Activated CD4-positive, CD25-positive, alpha-beta regulatory T cell treated with anti-CD3 and anti-CD28 coated beads, Interleukin-2, amount 50 U/mL, for 24 hours (primary cell): Measurements from ENCODE around the gene HIVEP3.

Experiments used
- ATAC-seq, 2 donors: fragments of 150-1000 bp; cut with Tn5 transposase; one replicate each; pipeline ENCODE4 v1.10.0; 2021; ENCODE audit warnings: mild to moderate bottlenecking in 1 of 2, moderate library complexity in 1 of 2

HIVEP3 gene

DNA sequence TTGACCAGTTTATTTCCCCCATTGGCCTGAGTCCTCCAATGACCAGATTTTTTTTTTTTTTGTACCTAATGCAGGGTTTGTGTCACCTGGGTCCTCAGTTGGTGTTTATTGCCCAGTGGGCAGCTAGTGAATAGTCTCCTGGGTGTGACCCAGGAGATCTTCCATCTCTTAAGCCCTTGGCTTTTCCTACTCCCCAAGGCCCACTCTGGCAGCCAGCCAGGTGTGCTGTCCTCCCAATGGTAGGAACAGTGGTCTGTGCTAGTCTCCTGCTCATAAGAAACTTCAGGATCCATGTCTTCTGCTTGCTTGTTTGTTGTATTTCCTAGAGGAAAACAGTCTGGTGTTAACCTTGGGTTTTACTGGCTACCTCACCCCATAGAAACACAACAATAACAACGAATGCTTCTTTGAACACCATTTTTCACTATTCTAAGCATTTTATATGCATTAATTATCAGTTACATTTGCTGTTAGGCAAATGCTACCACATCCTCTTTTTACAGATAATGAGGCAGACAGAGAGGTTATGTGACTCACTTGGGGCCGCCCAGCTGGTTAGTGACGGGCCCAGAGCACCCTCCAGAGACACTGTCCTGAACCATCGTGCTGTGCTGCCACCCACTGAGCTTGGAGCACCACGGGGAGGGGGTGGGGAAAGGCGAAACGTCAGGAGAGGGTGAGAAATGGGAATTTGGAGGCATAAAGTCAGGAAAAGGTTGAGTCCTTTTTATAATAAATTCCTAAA lies 107.5 kb downstream of the HIVEP3 start:
- peak; percentile 91 to 92 for ATAC-seq

GRCh38 chr1:41810446-41810845 lies 108.3 kb downstream of the HIVEP3 start:
- ATAC-seq = no peak

DNA sequence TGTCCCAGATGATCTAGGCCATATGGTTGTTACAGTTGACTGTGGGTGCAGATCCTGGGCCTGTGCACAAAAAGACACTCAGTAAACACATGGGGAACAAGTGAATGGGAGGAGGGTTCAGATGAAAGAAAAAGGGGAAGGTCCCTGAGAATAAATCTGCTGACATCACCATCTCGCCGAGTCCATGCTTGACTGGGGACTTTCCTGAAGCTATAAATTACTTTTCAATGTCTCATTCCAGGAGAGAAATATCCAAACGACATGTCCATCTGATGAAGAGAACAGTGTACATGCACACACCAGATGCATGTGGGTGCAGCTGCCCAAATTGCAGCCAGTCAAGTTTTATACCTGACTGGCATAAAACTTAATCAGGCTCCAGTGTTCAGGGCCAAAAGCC lies 109.0 kb downstream of the HIVEP3 start:
- ATAC-seq = no peak

DNA sequence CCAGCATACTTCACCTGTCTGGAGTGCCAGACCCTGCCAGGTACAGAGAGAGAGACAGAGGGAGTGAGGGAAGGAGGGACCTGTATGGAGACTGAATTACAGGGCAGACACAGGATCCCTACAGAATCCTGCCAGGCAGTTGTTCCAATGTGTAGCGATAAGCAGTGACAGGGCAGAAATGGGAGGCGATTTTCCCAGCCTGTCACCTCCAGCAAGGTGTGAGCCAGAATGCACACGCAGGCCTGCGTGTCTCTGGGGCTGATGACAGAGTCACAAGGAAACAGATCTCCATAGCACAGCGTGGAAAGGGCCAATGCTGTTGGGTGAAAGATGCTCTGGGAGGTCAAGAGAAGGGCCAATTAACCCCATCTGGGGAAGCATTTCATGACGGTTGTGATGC lies 111.3 kb downstream of the HIVEP3 start:
- ATAC-seq = no peak

DNA sequence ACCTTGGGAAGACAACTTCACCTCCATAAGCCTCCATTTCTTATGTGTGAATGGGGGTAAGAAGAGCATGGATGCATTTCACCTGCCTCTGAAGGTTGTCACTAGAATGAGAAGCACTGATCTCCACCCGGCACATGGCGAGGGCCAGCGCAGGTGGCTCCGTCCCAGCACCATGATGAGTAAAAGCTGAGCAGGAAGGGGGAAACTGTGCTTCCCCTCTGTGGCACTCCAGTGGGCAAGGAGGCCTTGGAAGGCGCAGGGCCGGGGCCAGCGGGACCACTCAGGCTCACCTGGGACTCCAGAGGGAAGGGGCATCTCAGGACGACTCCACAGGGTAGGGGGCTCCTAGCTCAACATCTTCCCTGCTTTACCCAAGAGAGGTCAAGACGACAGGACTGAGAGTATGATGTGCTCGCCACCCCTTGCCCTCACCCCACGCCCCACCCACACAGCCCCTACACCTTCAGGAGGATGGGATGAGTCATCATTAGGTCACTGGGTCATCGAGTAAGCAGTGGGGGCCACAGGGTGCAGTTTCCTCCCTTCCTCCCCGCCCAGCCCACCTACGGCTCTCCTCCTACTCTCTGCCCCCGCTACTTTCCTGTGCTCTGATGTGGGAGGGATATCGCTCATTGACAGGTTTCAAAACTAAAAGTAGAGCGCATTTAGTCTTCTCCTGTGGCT lies 112.1 kb downstream of the HIVEP3 start:
- ATAC-seq = peak; percentile 48 to 54

- peak; percentile 66 to 68 for ATAC-seq
Observed at GRCh38 chr1:41805771-41806471, 112.8 kb downstream of the HIVEP3 start.

DNA sequence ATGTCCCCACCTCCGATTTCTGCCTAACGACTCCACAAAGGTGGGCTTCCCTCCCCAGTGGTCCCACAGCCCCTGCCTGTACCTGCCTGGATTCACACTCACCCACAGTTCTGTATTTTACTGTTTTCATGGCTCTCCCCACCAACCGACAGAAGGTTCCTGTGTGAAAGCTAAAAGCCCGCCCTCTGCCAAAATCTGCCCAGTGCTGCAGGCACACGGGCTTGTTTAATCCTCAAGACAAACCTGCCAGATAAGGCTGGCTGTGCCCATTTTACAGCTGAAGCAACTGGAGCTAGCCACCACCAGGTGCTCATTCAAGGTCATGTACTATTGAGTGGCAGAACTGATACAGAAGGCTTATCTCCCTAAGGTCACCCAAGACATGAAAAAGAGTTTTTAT lies 114.5 kb downstream of the HIVEP3 start:
- ATAC-seq = no peak

DNA sequence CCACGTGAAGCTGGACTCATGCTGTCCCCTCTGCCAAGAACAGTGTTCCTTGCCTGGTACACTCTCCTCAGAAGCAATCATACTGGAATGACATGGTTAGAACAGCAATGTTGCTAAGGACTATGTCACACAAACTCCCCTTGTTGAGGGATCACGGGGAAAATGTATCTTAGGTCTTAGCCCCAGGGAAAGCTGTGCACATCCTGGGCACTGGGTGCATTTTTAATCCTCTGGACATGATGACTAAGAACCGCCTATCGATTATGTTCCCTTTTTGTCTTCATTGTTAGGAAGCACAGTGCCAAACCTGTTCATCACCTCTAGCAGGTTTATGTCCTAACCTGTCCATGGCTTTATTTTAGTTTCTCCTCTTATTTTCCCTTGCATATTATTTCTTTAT lies 115.1 kb downstream of the HIVEP3 start:
- no peak for ATAC-seq

DNA sequence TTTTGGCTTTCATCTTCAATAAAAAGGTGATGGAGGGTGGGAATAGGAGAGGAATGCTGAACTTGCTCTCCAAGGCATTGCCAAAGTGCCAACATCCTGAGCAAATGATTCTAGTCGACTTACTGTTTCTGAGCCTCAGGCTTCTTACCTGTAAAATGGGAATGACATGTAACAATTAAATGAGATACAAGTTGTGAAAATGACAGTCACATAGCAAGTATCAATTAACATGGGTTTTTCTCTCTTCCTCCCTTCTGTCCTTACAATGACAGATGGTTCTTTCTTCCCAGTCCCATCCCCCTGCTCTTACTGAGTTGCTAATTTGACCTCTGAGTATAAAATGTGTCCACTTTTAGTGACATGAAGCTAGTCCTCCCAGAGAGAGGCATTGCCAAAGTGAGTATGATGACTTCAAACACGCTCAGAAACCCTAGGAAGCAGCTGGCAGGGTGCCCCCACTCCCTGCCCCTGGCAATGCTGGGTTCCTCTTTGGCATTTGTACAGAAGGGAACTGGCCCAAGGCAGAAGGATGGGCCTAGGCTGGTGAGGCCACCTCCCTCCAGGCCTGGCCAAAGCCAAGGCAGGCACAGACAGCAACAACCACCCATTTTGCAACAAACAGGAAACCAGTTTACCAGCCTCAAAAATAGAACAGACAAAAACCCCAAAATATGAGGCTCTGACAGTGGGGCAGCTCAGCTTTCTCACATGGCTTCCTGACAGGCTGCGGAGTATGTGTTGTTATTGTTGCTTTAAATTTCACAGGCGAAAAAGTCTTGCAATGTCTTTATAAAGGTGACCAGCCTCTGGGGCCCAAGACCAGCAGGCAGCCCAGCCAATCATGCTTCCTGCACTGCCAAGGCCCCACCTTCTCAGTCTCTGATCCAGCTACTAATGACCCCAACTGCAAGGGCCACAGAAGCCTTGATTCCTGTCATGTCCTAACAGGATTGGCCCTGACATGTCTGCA lies 115.9 kb downstream of the HIVEP3 start:
- ATAC-seq = no peak

- peak; percentile 70 to 73 for ATAC-seq
Observed at GRCh38 chr1:41800311-41800829, 118.4 kb downstream of the HIVEP3 start.

GRCh38 chr1:41799723-41800122 lies 119.0 kb downstream of the HIVEP3 start:
- peak; percentile 71 to 82 for ATAC-seq

DNA sequence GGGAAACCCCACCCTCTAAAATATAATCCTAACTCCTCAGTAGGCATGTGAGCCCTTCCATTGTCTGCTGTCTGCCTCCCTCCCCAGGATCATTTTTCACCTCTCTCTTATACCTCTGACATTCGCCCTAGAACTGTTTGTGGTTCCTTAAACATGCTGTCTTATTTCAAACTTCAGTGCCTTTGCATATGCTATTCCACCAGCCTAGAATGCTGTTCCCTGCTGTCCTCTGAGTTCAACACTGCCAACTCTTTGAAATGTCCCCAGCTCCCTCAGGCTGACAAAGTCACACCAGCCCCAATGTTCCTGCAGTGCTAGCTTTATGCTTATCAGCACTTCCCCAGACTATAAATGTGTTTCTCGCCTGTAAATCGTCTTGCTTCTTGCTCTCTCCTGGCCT lies 119.5 kb downstream of the HIVEP3 start:
- ATAC-seq = no peak

DNA sequence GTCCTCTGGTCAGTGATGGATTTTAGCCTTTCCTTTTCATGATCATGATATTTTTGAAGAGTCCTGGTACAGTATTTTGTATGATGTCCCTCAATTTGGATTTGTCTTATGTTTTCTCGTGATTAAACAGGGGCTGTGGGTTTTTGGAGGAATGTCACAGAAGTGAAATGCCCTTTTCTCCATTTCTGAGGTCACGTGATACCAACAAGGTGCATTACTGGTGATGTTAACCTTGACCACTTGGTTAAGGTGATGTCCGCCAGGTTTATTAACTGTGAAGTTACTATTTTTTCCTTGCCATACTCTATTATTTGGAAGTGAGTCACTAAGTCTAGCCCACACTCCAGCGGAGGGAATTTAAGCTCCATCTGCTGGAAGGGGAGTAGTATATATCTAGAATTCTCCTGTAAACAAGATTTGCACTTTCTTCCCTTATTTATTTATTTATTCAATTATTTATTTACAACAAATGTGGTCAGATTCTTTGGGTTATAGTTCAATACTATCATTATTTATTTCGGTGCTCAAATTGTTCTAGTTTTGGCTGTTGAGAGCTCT lies 123.4 kb downstream of the HIVEP3 start:
- no peak for ATAC-seq

- peak; percentile 50 to 62 for ATAC-seq
Observed at GRCh38 chr1:41794031-41794430, 124.7 kb downstream of the HIVEP3 start.

- ATAC-seq = no peak
Observed at GRCh38 chr1:41792485-41792770, 126.3 kb downstream of the HIVEP3 start.

DNA sequence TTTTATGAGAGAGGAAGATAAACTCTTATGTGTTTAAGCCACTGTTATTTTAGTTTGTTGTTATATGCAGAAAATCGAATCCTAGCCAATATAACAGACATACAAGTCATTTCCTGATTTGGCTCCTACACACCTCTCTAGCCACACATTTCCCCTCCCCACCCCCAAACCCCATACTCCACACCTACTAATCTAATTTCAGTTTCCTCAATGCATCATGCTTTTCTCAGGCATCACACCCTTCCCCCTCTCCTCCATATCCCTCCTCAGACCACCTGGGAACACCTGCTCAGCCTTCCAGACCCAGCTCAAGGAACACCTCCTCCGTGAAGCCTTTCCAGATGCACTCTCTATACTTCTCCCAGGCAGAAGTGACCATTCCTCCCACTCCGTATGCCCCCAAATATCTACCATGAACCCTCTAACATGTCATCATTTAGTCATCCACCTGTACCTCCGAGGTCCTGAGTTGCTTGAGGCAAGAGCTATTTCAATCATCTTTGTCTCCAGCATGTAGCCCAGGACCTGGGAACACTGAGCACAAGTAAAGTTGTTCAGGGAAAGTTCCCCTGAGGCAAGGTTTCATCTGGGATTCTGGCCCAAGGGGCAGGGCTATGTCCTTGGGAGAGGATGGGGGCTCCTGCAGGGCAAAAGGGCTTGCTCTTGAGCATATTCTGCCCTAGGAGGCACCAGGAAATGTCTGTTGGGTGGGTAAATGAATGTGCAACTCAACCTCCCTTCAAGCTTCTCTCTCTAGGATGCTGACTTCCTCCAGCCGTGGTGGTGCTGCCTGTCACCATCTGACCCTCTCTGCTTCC lies 126.8 kb downstream of the HIVEP3 start:
- ATAC-seq = peak; percentile 71 to 80

- no peak for ATAC-seq
Observed at GRCh38 chr1:41790351-41790750, 128.4 kb downstream of the HIVEP3 start.

GRCh38 chr1:41789661-41790330 lies 128.9 kb downstream of the HIVEP3 start:
- no peak for ATAC-seq

DNA sequence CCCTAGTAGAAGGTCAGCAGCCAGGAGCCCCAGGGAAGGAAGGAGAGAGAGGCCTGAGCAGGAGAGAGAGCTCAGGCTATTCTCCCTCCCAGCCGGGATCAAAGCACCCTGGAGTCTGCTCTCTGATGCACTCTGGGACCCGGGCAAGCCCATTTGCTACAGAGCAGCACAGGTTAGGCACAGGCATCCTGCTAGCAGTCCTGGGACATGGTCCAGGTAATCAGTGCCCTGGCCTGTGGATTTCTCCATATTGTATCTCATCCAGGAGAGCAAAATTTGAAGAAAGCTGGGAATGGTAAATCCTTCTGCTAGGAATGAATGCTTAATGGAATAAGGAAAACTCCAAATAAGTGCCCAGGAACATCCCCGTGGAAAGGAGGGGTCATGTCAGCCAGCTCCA lies 130.3 kb downstream of the HIVEP3 start:
- no peak for ATAC-seq

DNA sequence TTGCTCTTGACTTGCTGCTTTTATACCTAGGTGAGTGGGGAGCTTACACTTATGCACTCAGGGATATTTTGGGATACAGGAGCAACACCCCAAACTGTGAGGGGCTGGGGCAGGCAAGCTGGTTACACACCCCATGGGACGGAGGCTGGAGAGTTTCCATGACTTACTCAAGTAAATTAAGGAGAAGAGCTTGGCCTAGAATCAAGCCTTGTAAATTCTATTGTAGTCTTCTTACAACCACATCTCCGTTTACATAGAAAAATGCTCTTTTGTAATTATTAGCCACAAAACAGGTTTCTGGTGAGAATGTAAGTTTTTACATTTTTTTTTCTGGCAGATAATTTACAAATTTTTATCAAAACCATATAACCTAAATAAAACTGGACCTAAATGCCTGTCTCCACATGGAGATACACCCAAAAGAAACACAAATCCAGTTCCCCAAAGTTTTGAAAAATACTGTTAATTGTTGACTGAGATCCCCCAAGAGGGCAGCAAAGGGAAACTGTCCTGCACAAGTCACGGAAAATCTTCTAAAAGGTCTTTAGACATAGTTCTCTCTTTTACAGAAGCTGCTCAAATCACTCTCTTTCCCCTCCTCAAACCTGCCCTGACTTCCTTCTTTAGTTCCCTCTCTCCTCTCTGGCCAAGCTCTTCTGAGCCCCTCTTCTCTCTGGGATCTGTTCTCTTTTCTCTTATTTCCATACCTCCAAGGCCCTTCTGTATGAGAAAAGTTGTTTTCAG lies 134.0 kb downstream of the HIVEP3 start:
- ATAC-seq = no peak
